Amygdala (tissue), 56 donors: Measurements from ENCODE around the gene APOBEC3B.
"Not testable (repeated sequence)": the region's sequence is repeated elsewhere in the genome, so short reads cannot be mapped to it uniquely, and the experiment has no call there.

Experiments
- DNase-seq, 56 donors: peaks; one replicate each; lab custom pipeline; 2025; lab: John Stamatoyannopoulos, UW

Gene APOBEC3B

DNA sequence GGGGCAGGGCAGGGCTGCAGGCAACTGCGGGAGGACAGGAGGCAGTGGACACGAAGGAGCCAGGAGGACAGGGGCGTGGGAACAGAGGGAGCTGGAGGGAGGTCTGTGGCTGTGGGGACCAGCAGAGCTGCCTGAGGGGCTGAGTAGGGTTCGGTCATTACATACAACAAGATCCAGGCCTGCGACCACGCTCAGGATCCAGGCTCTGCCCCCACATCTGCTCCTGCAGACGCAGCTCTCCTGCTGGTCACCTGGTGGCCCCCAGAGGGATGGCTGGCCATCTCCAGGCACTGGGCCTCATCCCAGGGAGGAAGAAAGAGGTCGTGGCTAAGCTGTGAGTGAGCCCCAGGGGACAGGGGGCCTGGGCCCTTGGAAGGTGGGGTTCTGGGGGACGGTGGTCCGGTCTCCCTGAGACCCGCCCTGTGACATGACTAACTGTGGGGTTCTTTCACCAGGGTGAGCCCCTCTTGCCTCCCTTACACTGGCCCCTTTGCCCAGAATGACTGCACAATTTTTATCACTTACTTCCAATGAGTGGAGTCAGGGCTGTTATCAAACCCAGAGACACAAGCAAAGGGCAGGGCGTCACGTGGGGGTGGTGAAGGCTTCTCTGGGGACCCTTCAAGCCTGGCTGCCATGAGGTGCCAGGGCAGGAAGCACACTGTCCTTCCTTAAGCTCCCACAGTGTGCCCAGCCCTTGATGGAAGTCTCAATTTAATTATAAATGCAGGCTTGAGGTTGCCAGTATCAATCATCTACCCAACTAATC is 31.4 kb upstream of the APOBEC3B start:
- DNase-seq: no peak

GRCh38 chr22:38951734-38952133 is 30.4 kb upstream of the APOBEC3B start:
- DNase-seq: no peak

GRCh38 chr22:38952281-38952993 is 29.7 kb upstream of the APOBEC3B start:
- DNase-seq: no peak

- no peak for DNase-seq
These were observed 29.1 kb upstream of the APOBEC3B start for GRCh38 chr22:38953091-38953490.

DNA sequence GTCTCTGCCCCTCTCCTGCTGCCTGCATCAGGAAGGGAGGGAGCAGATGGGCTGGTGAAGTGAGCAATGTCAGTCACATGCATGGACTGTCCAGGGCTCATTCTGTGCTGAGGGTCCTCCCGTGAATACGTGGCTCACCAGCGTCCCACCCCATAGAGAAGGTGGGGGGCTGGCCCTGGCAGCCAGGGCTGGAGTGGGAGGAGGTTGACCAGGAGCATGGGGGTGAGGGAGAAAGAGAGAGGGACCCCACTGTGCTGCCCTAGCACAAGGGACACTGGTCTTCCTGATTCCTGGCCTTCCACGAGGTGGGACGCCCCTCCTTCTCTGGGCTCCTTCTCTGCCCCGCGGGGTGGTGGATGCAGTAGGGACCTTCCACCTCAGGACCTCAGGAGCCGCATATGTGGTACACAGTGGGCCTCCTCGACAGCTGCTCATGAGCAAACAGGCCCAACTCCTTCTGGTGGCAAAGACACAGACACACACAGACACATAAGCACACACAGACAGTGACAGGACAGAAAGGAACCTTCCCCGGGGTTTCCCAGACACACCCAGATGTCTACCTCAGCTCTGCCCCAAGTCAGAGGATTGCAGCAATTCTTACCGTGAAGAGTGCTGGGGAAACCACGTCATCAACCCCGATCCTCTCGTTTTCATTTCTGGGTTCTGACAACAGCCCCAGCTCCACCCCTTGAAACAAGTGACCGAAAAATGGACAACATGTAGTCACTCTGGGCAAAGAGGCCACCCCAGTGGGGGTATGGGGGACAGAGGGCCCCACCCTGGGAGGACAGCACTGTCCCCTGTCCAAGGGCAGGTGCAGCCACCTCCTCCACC is 28.4 kb upstream of the APOBEC3B start:
- no peak for DNase-seq

GRCh38 chr22:38954414-38955043 is 27.6 kb upstream of the APOBEC3B start:
- DNase-seq: no peak

- no peak for DNase-seq
These were observed 26.8 kb upstream of the APOBEC3B start for GRCh38 chr22:38955250-38955905.

- DNase-seq: no peak
These were observed 26.2 kb upstream of the APOBEC3B start for GRCh38 chr22:38955926-38956325.

DNA sequence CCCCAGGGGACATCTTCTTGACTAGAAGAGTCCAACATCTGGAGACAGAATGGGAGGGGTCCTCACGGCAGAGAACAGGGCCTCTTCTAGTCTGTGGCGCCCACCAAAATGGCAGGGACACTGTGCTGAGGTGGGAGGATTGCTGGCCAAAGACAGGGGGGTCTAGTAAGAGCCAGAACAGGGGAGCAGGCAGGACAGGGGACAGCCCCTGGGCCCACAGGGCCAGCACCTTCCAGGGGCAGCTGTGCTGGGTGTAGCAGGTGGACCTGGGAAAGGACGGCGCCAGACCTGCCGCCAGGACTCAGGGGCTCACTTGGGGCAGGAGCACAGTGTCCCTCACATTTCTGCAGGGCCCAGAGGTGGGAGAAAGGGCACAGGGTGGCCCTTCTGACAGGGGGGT is 25.6 kb upstream of the APOBEC3B start:
- DNase-seq: no peak

DNA sequence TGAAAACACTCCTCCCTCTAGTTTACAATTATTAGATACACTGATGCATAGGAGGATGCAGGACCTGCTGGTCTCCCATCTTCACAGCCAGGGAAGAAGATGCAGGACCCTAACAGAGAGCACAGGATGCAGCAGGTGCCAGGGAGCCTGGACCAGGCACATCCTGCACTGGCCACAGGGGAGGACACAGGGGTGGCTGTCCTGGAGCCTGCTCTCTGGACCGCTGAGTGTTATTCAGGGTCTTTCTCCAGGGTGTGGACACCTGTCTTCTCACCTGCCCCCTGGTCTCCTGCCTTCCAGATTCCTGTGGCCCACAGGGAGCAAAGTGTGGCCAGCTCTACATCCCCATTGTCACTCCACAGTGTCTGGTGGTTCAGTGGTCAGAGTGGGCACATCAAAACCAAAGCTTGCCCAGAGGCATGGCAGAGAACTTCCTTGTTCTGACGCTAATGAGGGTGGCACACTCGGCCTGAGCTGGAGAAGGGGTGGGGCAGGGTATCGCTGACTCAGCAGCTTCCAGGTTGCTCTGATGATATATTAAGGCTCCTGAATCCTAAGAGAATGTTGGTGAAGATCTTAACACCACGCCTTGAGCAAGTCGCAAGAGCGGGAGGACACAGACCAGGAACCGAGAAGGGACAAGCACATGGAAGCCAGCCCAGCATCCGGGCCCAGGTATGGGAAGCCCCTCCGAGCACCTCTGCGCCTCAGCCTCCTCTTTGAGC is 24.9 kb upstream of the APOBEC3B start, which contains the start of gene APOBEC3A:
Gene APOBEC3A (plus strand): TSS at position 564 of the 725 bp plus-strand sequence. CDS start 83 bp downstream, at position 647.
- DNase-seq: no peak

DNA sequence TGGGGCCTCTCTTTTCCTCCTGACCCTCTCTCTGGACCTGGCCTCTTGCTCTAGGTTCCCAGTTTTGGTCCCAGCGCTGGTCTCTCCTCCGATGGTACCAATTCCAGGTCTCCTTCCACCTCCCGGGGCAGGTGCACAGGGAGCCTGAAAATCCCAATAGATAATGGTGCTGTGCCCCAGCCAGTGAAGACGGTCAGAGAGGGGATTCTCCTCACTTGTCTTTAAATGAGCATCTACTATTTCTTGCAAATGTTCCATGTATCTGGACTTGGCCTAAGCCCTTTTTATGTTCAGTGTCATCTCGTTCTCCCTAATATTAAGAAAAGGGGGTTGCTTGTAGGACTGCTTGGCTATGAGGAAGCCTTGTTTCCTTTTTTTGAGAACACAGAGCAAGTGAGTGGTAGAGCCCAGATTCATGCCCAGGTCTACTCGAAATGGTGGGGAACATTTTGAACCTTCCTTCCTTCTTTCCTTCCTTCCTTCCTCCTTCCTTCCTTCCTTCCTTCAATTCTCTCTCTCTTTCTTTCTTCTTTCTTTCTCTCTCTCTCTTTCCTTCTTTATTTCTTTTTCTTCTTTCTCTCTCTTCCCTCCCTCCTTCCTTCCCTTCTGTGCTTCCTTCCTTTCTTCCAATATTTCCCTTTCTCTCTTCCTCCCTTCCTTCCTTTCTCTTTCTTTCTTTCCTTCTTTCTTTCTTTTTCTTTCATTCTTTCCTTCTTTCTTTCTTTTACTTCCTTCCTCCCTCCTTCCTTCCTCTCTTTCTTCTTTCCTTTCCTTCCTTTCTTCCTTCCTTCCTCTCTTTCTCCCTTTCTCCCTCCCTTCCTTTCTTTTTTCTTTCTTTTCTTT is 24.1 kb upstream of the APOBEC3B start:
- no peak for DNase-seq

- DNase-seq: not testable (repeated sequence)
These were observed 23.6 kb upstream of the APOBEC3B start for GRCh38 chr22:38958651-38958943.

GRCh38 chr22:38959590-38959989 is 22.6 kb upstream of the APOBEC3B start:
- DNase-seq: no peak

DNA sequence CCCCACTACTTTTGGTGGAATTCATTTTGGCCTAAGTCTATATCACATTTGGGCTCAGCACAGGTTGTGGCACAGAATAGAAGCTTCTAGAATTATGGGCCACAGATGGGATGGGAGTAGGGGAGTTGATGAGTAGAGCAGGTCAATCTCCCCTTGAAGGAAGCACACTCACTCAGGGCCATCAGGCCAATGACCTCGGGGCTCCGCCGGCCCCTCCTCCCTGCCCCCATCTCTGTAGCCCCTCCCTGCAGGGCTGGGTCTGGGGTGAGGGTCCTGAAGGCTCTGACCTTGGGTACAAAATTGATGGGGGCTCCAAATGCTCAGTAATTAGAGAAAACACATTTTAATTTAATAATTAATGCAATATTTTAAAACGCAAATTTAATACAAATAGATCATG is 21.5 kb upstream of the APOBEC3B start:
- not testable (repeated sequence) for DNase-seq

DNA sequence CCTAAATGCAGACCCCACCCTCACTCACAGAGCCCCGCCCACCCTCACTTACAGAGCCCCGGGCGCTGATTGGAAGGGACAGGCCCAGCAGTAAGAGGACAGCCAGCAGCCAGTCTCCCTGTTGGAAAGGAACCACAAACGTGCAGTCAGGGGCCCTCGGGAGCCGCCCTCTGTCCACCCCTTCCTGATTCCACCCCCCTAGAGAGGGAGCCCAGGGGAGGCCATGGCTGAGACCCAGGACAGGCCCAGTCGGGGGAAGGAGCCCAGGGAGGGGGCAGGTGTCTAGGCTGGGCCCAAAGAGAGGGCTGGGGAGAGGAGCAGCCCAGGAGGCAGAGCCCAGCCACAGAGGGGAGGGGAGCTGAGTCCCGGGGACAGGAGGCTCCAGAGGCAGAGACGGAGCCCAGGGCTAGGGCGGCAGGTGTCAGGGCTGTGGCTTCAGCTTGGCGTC is 18.8 kb upstream of the APOBEC3B start:
- DNase-seq: not testable (repeated sequence)

DNA sequence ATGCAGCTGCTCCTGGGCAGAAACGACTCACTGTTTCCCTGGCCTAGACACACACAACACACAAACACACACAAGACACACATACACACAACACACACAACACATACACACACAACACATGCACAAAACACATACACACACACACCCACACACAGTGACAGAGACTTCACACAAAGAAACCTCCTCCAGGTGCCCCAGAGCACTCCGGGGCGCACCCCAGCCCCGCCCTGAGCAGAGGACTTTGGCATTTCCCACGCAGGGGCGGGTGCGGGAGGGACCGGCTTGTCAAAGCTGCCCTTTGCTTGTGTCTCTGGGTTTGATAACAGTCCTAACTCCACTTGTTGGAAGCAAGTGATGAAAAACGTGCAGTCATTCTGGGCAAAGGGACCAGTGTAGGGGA is 18.3 kb upstream of the APOBEC3B start:
- no peak for DNase-seq

GRCh38 chr22:38964306-38964705 is 17.8 kb upstream of the APOBEC3B start:
- no peak for DNase-seq

DNA sequence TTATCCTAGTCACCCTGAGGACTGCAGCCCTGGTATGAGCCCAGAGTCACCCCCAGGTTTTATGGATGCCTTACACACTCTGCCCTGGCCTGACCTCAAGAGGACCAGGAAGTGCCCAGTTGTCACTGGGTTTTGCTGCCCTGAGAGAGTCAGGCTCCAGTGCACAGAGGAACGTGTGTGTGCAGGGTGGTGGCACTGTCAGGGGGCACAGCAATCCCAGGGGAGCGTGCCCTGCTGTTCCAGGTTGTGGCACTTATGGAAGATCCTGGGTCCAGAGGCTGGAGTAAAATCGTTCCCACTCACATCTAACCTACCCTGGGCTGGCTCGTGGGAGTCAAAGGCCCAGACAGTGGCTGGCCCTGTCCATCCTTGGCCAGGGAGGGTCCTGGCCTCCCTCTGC is 17.2 kb upstream of the APOBEC3B start:
- DNase-seq: no peak
